ENCODE measurements around the gene PRM3. TPM values are rescaled to one million over a fixed set of nuclear protein-coding genes. Genes with fewer than 3 reads are reported as not detected.

The PRM3 gene
- total and polyA plus RNA-seq, 9 donors: not detected

DNA sequence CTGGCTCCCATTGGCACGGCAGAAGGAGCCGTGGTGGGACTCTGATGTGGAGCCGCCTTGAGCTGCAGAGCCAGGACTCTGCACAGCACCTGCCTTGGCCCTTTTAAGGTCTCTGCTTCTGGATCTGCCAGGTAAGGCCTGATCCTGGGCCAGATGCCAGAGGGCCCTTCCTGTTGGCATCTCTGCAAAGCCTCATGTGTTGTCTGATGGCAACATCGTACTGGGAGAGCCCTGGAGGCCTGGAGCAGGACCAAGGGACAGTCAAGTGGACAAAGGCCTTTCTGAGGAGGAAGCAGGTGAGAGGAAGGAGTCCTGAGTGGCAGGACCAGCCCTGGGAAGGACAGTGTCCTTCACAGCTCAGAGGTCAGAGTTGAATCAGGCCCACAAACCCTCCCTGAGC is 43.5 kb downstream of the PRM3 start:
- H3K4me3 ChIP-seq: no peak overlapping the region
- WGBS, 3 donors: 80 to 85% (median 84%) methylated on average over 4 of the region's 4 CpGs
- H3K36me3 ChIP-seq: no peaks in the 10 kb centered on the region
- no peak for TF ChIP-seq POLR2A (IDR thresholded peaks at IDR 0.05)
- TF ChIP-seq, protein P1, sequence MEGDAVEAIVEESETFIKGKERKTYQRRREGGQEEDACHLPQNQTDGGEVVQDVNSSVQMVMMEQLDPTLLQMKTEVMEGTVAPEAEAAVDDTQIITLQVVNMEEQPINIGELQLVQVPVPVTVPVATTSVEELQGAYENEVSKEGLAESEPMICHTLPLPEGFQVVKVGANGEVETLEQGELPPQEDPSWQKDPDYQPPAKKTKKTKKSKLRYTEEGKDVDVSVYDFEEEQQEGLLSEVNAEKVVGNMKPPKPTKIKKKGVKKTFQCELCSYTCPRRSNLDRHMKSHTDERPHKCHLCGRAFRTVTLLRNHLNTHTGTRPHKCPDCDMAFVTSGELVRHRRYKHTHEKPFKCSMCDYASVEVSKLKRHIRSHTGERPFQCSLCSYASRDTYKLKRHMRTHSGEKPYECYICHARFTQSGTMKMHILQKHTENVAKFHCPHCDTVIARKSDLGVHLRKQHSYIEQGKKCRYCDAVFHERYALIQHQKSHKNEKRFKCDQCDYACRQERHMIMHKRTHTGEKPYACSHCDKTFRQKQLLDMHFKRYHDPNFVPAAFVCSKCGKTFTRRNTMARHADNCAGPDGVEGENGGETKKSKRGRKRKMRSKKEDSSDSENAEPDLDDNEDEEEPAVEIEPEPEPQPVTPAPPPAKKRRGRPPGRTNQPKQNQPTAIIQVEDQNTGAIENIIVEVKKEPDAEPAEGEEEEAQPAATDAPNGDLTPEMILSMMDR (IDR thresholded peaks at IDR 0.05): no peak
- no peak for TF ChIP-seq EP300 (IDR thresholded peaks at IDR 0.05)
- no peaks in the 10 kb centered on the region for H3K27me3 ChIP-seq
- intact Hi-C loops (cut with DNase I): no loop called here
- H3K9me3 ChIP-seq: no peaks in the 10 kb centered on the region
- no peak overlapping the region for H3K27ac ChIP-seq
- H3K4me1 ChIP-seq (ENCODE audit: insufficient read depth): no peaks in the 10 kb centered on the region
- no peak for DNase-seq

GRCh38 chr16:11229432-11229831 is 44.0 kb downstream of the PRM3 start:
- no peaks in the 10 kb centered on the region for H3K27me3 ChIP-seq
- intact Hi-C loops (cut with DNase I): no loop called here
- H3K36me3 ChIP-seq: no peaks in the 10 kb centered on the region
- whole genome bisulfite sequencing, 3 donors: 72 to 85% (median 78%) methylated on average over 5 of the region's 5 CpGs
- TF ChIP-seq POLR2A (IDR thresholded peaks at IDR 0.05): no peak
- TF ChIP-seq, protein P1 (IDR thresholded peaks at IDR 0.05): no peak
- no peak for TF ChIP-seq EP300 (IDR thresholded peaks at IDR 0.05)
- H3K4me3 ChIP-seq: no peak overlapping the region
- H3K9me3 ChIP-seq: no peaks in the 10 kb centered on the region
- DNase-seq: no peak
- no peak overlapping the region for H3K27ac ChIP-seq
- no peaks in the 10 kb centered on the region for H3K4me1 ChIP-seq (ENCODE audit: insufficient read depth)

DNA sequence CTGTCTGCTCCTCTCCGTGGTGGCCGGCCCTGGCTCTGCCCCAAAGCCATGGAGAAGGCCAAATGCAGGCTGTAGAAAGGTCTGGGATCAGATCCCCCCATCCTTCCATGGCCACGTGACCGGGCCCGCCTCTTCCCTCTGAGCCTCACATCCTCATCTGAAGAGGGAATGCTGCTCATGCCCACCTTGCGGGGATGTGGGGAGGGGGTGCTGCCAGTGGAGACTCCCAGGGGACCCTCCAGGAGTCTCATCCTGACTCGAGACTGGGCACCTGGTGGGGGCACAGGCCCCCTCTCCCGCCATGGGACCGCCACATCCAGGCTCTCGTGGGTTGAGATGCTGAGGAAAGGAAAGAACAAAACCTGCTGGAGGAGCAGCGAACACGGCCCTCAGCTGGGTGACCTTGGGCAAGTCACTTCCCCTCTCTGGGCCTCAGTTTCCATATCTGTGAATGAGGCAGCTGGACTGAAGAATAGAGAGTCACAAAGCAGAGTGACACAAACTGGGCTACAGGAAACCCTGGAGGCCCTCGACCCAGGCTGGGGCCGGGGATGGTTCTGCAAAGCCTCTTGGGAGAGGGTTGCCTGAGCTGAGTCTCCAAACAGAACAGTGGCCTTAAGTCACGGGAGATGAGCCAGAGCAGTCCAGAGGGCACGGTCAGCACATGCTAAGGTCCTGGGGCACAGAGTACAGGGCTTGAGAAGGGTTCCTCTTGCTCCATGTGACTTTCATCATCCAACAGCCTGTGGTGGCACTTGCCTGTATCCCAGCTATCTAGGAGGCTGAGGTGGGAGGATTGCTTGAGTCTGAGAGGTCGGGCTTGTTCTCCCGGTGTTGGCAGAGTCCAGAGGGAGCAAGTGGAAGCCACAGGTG is 47.5 kb downstream of the PRM3 start:
- intact Hi-C loops (cut with DNase I): no loop called here
- H3K27ac ChIP-seq: no peak overlapping the region
- no peaks in the 10 kb centered on the region for H3K9me3 ChIP-seq
- 76 to 86% (median 81%) methylated on average over 16 to 18 of the region's 18 CpGs for WGBS, 3 donors
- no peaks in the 10 kb centered on the region for H3K36me3 ChIP-seq
- DNase-seq: no peak
- H3K4me3 ChIP-seq: no peak overlapping the region
- no peaks in the 10 kb centered on the region for H3K27me3 ChIP-seq
- H3K4me1 ChIP-seq (ENCODE audit: insufficient read depth): peaks cover 3% of the 10 kb centered on the region
- TF ChIP-seq, protein P1 (IDR thresholded peaks at IDR 0.05): no peak
- TF ChIP-seq POLR2A (IDR thresholded peaks at IDR 0.05): no peak
- TF ChIP-seq EP300 (IDR thresholded peaks at IDR 0.05): no peak

- Histone ChIP-seq H3K9me3 (no peaks in the 10 kb centered on the region), H3K4me1 (ENCODE audit: insufficient read depth) (peaks cover 10% of the 10 kb centered on the region), H3K36me3 (no peaks in the 10 kb centered on the region), H3K27me3 (no peaks in the 10 kb centered on the region), H3K27ac (no peak overlapping the region), H3K4me3 (no peak overlapping the region)
- no peak for TF ChIP-seq EP300 (IDR thresholded peaks at IDR 0.05)
- TF ChIP-seq POLR2A (IDR thresholded peaks at IDR 0.05): no peak
- TF ChIP-seq, protein P1 (IDR thresholded peaks at IDR 0.05): no peak
- DNase-seq: no peak
- WGBS, 3 donors: 58 to 64% (median 62%) methylated on average over 21 of the region's 21 CpGs
- intact Hi-C loops (cut with DNase I): no loop called here
Measured at GRCh38 chr16:11224894-11225676, 48.3 kb downstream of the PRM3 start.

Measured in ovary (tissue), 9 donors.